ENCODE data around the gene TFDP2.
"Not testable (repeated sequence)": the region's sequence is repeated elsewhere in the genome, so short reads cannot be mapped to it uniquely, and the experiment has no call there.

The TFDP2 gene

GRCh38 chr3:141920701-141921100 is 228.6 kb downstream of the TFDP2 start:
- DNase-seq: no peak

- DNase-seq: no peak
These were observed 233.6 kb downstream of the TFDP2 start for GRCh38 chr3:141915766-141916165.

GRCh38 chr3:141915016-141915415 is 234.3 kb downstream of the TFDP2 start:
- DNase-seq: no peak

- DNase-seq: no peak
These were observed 235.0 kb downstream of the TFDP2 start for GRCh38 chr3:141914311-141914710.

DNA sequence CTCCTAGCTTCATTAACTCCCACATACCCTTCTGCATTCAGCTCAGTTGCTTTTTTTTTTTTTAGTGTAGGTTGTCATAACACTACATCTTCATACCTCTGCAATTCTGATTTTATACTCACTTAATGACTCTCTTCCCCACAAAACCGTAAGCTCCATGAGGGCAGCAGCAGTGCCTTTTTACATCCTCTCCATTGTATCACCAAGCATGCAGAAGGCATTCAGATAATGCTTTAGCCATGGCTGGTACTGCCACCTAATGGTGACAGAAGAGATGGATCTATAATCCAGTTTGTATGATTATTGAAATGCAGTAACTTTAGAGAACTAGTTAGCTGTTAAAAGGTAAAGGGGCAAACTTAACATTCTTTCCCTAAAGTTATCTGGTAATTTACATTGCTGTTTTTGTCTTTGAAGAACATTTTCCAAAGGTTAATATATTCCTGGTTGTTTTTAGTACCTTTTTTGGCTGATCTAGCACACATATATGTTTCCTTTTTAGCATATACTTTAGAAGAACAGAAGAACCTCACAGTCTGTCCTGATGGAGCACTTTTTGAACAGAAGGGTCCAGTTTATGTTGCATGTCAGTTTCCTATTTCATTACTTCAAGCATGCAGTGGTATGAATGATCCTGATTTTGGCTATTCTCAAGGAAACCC is 236.1 kb downstream of the TFDP2 start:
- DNase-seq: peak; percentile 71

GRCh38 chr3:141909986-141910385 is 239.4 kb downstream of the TFDP2 start:
- DNase-seq: not testable (repeated sequence)

DNA sequence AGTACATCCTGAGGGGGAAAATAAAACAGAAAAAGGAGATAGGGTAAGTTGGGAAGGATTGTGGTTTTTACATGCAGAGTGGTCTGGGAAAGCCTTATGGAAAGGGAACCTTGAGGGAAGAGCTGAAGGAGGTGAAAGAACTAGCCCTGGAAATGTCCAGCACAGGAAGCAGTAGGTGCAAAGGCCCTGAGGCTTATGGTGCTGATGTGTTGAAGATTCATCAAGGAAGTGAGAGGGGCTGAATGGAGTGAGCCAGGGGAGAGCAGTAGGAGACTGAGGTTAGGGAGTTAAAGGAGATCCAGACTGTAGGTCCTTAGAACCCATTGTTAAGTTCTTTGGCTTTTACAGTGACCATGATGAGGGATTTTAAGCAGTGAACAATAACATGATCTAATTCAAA is 239.9 kb downstream of the TFDP2 start:
- DNase-seq: no peak

DNA sequence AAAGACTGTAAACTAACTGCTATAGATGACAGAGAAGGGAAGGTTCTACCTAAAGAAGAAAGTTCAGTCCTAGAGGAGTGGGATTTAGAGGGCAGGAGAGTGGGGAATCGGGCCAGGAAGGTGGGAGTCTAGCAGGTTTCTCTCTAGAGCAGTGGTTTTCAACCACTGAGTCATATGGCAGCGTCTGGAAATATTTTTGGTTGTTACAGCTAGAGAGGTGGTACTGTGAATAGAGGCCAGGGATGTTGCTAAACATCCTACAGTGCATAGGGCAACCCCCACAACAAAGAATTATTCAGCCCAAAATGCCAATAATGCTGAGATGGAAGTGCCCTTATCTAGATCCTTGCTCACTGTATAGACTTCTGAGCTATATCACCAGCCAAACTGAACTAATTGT is 244.2 kb downstream of the TFDP2 start:
- DNase-seq: no peak

- DNase-seq: no peak
These were observed 245.1 kb downstream of the TFDP2 start for GRCh38 chr3:141904203-141904602.

GRCh38 chr3:141901914-141902313 is 247.4 kb downstream of the TFDP2 start:
- DNase-seq: no peak

- DNase-seq: no peak
These were observed 249.0 kb downstream of the TFDP2 start for GRCh38 chr3:141900343-141900742.

GRCh38 chr3:141898908-141899307 is 250.4 kb downstream of the TFDP2 start:
- no peak for DNase-seq

GRCh38 chr3:141895731-141896130 is 253.6 kb downstream of the TFDP2 start:
- DNase-seq: no peak

DNA sequence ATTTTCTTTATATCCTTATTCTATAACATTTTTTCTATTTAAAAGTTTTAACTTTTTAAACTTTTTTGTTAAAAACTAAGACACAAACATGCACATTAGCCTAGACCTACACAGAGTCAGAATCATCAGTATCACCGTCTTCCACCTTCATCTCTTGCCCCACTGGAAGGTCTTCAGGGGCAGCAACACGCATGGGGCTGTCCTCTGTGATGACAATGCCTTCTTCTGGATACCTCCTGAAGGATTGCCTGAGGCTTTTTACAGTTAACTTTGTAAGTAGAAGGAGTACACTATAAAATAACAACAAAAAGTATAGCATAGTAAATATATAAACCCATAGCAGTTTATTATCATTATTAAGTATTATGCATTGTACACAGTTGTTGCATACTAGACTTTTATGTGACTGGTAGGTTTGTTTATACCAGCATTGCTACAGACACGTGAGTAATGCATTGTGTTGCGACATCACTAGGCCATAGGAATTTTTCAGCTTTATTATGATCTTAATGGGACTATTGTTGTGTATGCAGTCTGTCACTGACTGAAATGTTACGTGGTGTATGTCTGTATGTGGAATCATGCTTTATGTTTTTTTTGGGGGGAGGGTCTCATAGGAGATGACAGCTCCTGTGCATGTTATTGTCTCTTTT is 254.7 kb downstream of the TFDP2 start:
- peak; percentile 78 for DNase-seq
